Activated T-cell treated with anti-CD3 and anti-CD28 coated beads, Interleukin-2, amount 50 U/mL, for 4 hours (primary cell): Measurements from ENCODE around the gene OR51S1. TPM values are rescaled to one million over a fixed set of nuclear protein-coding genes. Genes with fewer than 3 reads are reported as not detected.
"Not testable (repeated sequence)": the region's sequence is repeated elsewhere in the genome, so short reads cannot be mapped to it uniquely, and the experiment has no call there.

ENCODE experiments used
- ATAC-seq, 2 donors: fragments of 200-7000 bp; cut with Tn5 transposase; one replicate each; pipeline ENCODE4 v1.10.0; 2021
- DNase-seq: peaks from one replicate; pipeline ENCODE4 v3.0.0-alpha.2; 2020
- H3K27me3 Mint-ChIP-seq: one replicate; pipeline ENCODE4 v1.8.0; 2021; ENCODE audit warnings: low read depth, mixed read lengths
- H3K36me3 Mint-ChIP-seq: one replicate; pipeline ENCODE4 v1.8.0; 2022; ENCODE audit warnings: mixed read lengths; ENCODE audit not compliant: insufficient read depth
- H3K4me1 Mint-ChIP-seq: one replicate; pipeline ENCODE4 v1.8.0; 2021; ENCODE audit warnings: low read depth, mixed read lengths
- H3K4me3 Mint-ChIP-seq: one replicate; pipeline ENCODE4 v1.8.0; 2021; ENCODE audit warnings: mild to moderate bottlenecking, moderate library complexity, mixed read lengths
- H3K9me3 Mint-ChIP-seq: one replicate; pipeline ENCODE4 v1.8.0; 2021; ENCODE audit warnings: mixed read lengths
- total RNA-seq, 3 donors: library from RNA; stranded (reverse); gene quantifications; one replicate each; pipeline ENCODE4 v1.2.1, GENCODE V29; 2021

OR51S1 gene
- total RNA-seq, 3 donors from 2014 or later, result not detected

GRCh38 chr11:4839851-4840549 is 9.0 kb downstream of the OR51S1 start:
- Mint-ChIP-seq H3K4me1 (no peaks in the 10 kb centered on the region), H3K27me3 (peaks cover 3% of the 10 kb centered on the region), H3K9me3 (no peaks in the 10 kb centered on the region), H3K36me3 (no peaks in the 10 kb centered on the region), H3K4me3 (no peak overlapping the region)
- no peak for DNase-seq
- ATAC-seq, result no peak

- H3K36me3 Mint-ChIP-seq, result no peaks in the 10 kb centered on the region
- DNase-seq (no peak), ATAC-seq (no peak)
- no peaks in the 10 kb centered on the region for H3K9me3 Mint-ChIP-seq
- no peak overlapping the region for H3K4me3 Mint-ChIP-seq
- H3K27me3 Mint-ChIP-seq, result no peaks in the 10 kb centered on the region
- no peaks in the 10 kb centered on the region for H3K4me1 Mint-ChIP-seq
Measured at GRCh38 chr11:4830909-4831308, 18.1 kb downstream of the OR51S1 start.

GRCh38 chr11:4830346-4830745 is 18.7 kb downstream of the OR51S1 start:
- DNase-seq, result no peak
- no peaks in the 10 kb centered on the region for H3K9me3 Mint-ChIP-seq
- no peaks in the 10 kb centered on the region for H3K27me3 Mint-ChIP-seq
- H3K4me3 Mint-ChIP-seq, result no peak overlapping the region
- no peak for ATAC-seq
- H3K4me1 Mint-ChIP-seq, result no peaks in the 10 kb centered on the region
- no peaks in the 10 kb centered on the region for H3K36me3 Mint-ChIP-seq

- Mint-ChIP-seq H3K4me3 (no peak overlapping the region), H3K36me3 (no peaks in the 10 kb centered on the region), H3K27me3 (peaks cover 4% of the 10 kb centered on the region), H3K9me3 (no peaks in the 10 kb centered on the region), H3K4me1 (no peaks in the 10 kb centered on the region)
- DNase-seq (no peak), ATAC-seq (no peak)
Measured at GRCh38 chr11:4826425-4826824, 22.6 kb downstream of the OR51S1 start.

- no peaks in the 10 kb centered on the region for H3K4me1 Mint-ChIP-seq
- peaks cover 4% of the 10 kb centered on the region for H3K27me3 Mint-ChIP-seq
- H3K4me3 Mint-ChIP-seq, result no peak overlapping the region
- no peaks in the 10 kb centered on the region for H3K9me3 Mint-ChIP-seq
- H3K36me3 Mint-ChIP-seq, result no peaks in the 10 kb centered on the region
- DNase-seq (no peak), ATAC-seq (no peak)
Measured at GRCh38 chr11:4825132-4825531, 23.9 kb downstream of the OR51S1 start.

GRCh38 chr11:4821021-4821420 is 28.0 kb downstream of the OR51S1 start, which contains the start of gene OR51F2:
OR51F2 (plus strand) TSS chr11:4821321; CDS start chr11:4821422, 101 bp downstream.
- no peak for DNase-seq
- H3K4me3 Mint-ChIP-seq, result no peak within 1 kb of the TSS
- H3K4me1 Mint-ChIP-seq, result no peaks in the 10 kb centered on the region
- H3K9me3 Mint-ChIP-seq, result no peaks in the 10 kb centered on the region
- H3K27me3 Mint-ChIP-seq, result peaks cover 4% of the 10 kb centered on the region
- no peaks in the 10 kb centered on the region for H3K36me3 Mint-ChIP-seq
- ATAC-seq, result no peak

GRCh38 chr11:4809246-4809645 is 39.8 kb downstream of the OR51S1 start:
- Mint-ChIP-seq H3K4me1 (no peaks in the 10 kb centered on the region), H3K27me3 (no peaks in the 10 kb centered on the region), H3K9me3 (no peaks in the 10 kb centered on the region), H3K36me3 (no peaks in the 10 kb centered on the region), H3K4me3 (no peak overlapping the region)
- ATAC-seq, result no peak
- DNase-seq, result no peak

- Mint-ChIP-seq H3K27me3 (no peaks in the 10 kb centered on the region), H3K9me3 (no peaks in the 10 kb centered on the region), H3K4me3 (no peak overlapping the region), H3K4me1 (no peaks in the 10 kb centered on the region), H3K36me3 (no peaks in the 10 kb centered on the region)
- ATAC-seq (no peak), DNase-seq (no peak)
Measured at GRCh38 chr11:4808476-4808875, 40.5 kb downstream of the OR51S1 start.

- ATAC-seq (no peak), DNase-seq (no peak)
- no peaks in the 10 kb centered on the region for H3K9me3 Mint-ChIP-seq
- H3K4me3 Mint-ChIP-seq, result no peak within 1 kb of the TSS
- H3K27me3 Mint-ChIP-seq, result no peaks in the 10 kb centered on the region
- H3K4me1 Mint-ChIP-seq, result no peaks in the 10 kb centered on the region
- H3K36me3 Mint-ChIP-seq, result no peaks in the 10 kb centered on the region
Measured at GRCh38 chr11:4804280-4804679, 44.7 kb downstream of the OR51S1 start, which contains the start of gene OR52R1. OR52R1 (minus strand) TSS chr11:4804380; CDS start chr11:4804380, 0 bp downstream.

GRCh38 chr11:4801316-4801715 is 47.7 kb downstream of the OR51S1 start:
- H3K27me3 Mint-ChIP-seq, H3K4me1 Mint-ChIP-seq, H3K4me3 Mint-ChIP-seq, DNase-seq, H3K36me3 Mint-ChIP-seq, H3K9me3 Mint-ChIP-seq, ATAC-seq: not testable (repeated sequence)

GRCh38 chr11:4798427-4799183 is 50.4 kb downstream of the OR51S1 start:
- Mint-ChIP-seq H3K9me3 (no peaks in the 10 kb centered on the region), H3K36me3 (no peaks in the 10 kb centered on the region), H3K4me3 (no peak overlapping the region), H3K4me1 (no peaks in the 10 kb centered on the region), H3K27me3 (no peaks in the 10 kb centered on the region)
- no peak for DNase-seq
- no peak for ATAC-seq

Other genes with a start within 250 kb of the OR51S1 start
- 1 to 10 TPM; 7.7 to 8.6 (median 8.1) TPM for gene TRIM68, start 241.0 kb downstream of the OR51S1 start, total RNA-seq
- not detected for gene OR51D1, start 211.7 kb downstream of the OR51S1 start, total RNA-seq
- gene OR51E1, start 205.2 kb downstream of the OR51S1 start, total RNA-seq, result not detected
- gene OR51E2, start 151.4 kb downstream of the OR51S1 start, total RNA-seq, result not detected
- not detected for gene MMP26, start 144.4 kb downstream of the OR51S1 start, total RNA-seq
- not detected for gene OR51F1, start 79.3 kb downstream of the OR51S1 start, total RNA-seq
- not detected for gene OR52R1, start 44.8 kb downstream of the OR51S1 start, total RNA-seq
- gene OR51F2, start 27.9 kb downstream of the OR51S1 start, total RNA-seq, result not detected
- gene OR51T1, start 32.7 kb upstream of the OR51S1 start, total RNA-seq, result not detected
- not detected for gene OR51A7, start 54.6 kb upstream of the OR51S1 start, total RNA-seq
- gene OR51G2, start 70.1 kb upstream of the OR51S1 start, total RNA-seq, result not detected
- gene OR51G1, start 75.1 kb upstream of the OR51S1 start, total RNA-seq, result not detected
- gene OR51A4, start 98.4 kb upstream of the OR51S1 start, total RNA-seq, result not detected
- gene OR51A2, start 106.5 kb upstream of the OR51S1 start, total RNA-seq, result not detected
- gene OR51L1, start 145.6 kb upstream of the OR51S1 start, total RNA-seq, result not detected
- gene OR52J3, start 197.3 kb upstream of the OR51S1 start, total RNA-seq, result not detected
- not detected for gene OR52E2, start 210.4 kb upstream of the OR51S1 start, total RNA-seq
- not detected for gene OR52E1, start 220.4 kb upstream of the OR51S1 start, total RNA-seq